Inflammatory macrophage treated with lipopolysaccharide for 4 hours (primary cell): ENCODE results near the gene ERFE.
A peak's percentile ranks its signal among the peaks of the same experiment; 100 is the strongest.
"Not testable (repeated sequence)": the region's sequence is repeated elsewhere in the genome, so short reads cannot be mapped to it uniquely, and the experiment has no call there.

Experiments used
- DNase-seq: peaks from one replicate; pipeline ENCODE4 v3.0.0-alpha.2; 2020

The ERFE gene

DNA sequence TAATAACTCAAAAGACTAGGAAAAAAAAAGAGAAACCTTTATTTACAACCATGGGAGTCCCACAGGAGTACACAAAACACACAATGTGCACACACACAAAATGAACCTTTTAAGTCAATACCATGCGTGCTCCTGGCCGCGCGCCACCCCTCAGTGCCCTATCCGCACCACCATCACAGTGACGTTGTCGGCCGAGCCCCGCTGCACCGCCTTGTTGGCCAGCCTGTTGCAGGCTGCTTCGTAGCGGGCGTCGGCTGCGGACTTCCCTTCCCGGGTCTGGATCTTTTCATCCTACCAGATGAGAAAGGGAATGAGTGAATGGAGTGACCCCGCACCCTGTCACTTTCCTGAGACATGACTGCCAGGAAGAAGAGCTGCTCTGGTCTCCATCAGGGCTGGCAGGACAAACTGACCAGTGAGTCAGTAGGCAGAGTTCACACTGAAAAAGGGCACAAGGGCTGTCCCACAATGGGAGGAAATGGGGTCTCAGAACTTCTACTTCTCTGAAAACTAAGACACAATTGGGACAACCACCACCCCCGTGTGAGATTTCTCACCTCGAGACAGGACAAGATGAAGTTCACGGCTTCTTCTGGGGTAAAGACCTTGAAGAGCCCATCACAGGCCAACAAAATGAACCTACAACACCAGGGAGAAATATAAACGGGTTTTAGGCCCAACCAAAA, 11.8 kb downstream of the ERFE start:
- DNase-seq = no peak

DNA sequence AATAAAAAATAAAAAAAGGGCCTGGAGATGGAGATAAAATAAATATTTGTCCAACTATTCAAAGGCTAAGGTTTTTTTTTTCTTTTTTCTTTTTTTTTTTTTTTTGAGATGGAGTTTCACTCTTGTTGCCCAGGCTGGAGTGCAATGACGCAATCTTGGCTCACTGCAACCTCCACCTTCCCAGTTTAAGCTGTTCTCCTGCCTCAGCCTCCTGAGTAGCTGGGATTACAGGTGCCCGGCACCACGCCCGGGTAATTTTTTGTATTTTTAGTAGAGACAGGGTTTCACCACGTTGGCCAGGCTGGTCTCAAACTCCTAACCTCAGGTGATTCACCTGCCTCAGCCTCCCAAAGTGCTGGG, 12.3 kb downstream of the ERFE start:
- not testable (repeated sequence) for DNase-seq

DNA sequence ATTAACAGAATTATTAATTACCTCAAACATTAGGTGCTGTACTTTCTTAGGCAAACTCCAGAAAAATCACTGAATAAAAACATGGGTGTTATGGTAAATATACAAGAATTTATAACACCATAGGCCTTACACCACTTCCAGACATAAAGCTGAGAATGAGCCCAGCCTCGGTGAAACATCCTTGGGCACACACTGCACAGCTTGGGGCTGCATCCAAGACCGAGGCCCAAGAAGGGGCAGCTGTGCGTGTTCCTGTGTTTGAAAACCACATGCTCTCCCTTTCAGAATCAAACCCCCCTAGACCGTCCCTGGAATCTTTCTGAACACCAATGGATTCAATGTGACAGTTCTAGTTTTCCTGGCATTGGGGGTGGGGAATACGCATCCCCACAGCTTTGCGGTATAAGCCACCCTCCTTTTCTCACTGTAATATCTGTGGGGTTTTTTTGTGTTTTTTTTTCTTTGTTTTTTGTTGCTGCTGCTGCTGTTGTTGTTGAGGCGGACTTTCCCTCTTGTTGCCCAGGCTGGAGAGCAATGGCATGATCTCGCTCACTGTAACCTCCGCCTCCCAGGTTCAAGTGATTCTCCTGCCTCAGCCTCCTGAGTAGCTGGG, 12.9 kb downstream of the ERFE start:
- DNase-seq = no peak

DNA sequence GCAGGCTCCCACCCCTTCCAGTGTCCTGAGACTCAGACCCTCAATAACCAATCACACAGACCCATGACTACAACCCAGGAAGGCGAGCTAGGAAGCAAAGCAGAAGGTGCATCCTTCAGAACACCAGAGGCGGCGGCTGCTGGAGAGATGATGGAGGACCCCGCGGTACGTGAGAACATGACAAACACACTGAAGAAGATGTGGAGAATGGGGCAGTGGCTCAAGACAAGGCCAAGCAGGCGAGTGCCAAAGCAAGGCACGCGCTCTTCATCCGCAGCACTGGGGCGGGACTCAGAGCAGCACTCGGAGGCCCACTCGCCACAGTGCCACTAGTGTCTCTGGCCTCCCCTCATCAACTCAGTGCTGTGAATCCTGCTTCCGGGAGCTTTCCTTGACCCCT, 13.7 kb downstream of the ERFE start:
- DNase-seq = no peak

DNA sequence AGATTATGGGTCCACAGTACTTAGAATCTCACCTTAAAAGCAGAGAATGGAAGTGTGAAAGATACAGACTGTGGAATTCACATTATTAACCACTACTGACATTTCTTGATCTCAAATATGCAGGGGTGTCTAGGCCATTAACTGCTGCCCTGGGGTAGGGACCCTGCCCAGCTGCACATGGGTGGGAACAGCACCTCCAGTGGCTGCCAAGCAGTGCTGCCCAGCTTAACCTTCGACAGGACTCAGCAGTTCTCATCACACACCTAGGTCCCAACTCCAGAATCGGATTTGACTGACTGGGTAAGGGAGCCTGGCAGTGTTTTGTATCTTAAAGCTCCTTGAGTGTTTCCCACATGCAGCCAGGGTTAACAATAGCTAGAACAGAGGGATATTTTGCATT, 14.9 kb downstream of the ERFE start:
- DNase-seq = no peak

DNA sequence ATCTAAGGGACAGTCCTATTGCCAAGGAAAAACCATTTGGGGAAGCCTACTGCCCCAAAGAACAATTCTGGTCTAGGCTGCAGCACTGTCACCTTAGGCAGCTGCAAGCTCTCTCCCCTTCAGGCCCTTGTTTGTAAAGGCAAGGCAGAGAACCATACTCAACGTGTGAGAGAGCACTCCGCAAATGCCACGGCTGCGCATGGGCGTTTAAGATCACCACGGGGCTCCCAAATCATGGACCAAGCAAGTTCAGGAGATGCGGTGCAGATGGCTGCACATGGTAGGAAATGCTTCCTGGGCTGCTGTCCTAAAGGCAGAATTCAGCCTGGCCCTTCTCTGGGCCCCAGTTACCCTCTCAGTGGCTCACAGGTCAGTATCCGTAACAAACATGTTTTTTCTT, 15.5 kb downstream of the ERFE start:
- no peak for DNase-seq

DNA sequence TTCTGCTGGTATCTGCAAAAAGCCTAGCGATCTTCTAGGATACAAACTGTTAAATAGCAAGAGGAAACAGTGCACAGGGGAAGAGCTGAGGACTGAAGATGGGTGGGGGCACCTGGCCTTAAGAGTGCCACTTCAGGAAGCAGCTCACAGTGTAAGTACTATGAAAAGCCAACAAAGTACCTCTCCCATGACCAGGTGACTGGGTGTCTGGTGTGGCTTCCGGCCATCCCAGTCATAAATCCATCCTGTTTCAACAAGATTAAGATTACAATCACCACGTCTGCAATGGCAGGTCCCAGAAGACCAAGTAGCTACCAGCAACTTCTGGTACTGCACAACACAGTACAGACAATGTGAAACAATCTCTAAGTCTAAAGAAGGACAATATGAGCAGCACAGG, 15.9 kb downstream of the ERFE start:
- no peak for DNase-seq

DNA sequence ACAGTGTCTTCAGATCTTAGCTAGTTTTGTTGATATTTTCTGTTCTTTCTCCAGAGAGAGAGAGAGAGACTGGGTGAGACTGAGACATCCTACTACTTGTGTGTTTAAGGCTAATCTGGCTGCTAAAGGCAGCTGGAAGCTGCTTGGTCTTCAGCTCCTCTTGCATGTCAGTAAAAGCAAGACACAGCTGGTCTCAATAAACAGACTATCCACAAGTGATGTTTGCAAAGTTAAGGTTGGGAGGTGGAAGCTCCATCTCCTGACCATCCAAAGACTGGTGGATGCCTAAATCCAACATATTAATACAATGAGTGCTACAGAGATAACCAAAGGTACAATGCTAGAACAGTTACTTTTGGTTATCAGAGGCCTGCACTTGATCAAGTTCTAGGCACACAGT, 17.8 kb downstream of the ERFE start:
- DNase-seq = no peak

DNA sequence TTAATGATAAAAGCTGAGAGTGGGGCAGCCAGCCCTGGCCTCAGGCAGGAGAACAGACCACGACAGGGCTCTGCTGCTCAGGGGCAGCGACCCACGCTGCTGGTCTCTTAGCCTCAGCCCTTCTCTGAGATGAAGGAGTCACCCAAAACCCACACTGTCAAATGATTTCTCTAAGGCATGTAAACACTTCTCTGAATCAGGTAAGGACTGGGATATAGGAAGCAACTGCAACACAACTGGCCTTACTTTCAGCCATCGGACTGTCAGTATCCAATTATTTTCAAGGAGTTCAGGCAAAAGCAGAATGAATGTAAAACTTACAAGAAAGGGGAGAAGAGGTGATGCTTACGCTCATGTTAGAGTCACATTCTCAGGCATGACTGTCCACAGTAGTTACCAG, 21.8 kb downstream of the ERFE start:
- no peak for DNase-seq

DNA sequence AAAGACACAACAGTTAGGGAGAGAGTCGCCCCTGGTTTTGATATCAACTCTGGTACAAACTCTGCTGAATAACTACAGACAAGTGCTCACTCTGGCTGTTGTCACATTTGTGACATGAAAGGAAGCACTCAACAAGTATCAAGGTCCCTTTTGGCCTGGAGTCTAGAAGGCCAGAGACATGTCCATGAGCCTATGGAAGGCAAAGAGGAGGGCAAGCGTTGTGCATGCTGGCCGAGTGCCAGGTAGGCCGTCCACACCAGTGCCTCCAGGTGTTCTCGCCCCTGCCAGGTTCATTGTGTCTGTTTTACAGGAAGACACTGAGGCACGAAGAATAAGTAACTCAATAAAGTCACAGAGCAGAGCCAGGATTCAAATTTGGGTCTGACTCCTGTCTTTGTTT, 23.6 kb downstream of the ERFE start:
- no peak for DNase-seq

DNA sequence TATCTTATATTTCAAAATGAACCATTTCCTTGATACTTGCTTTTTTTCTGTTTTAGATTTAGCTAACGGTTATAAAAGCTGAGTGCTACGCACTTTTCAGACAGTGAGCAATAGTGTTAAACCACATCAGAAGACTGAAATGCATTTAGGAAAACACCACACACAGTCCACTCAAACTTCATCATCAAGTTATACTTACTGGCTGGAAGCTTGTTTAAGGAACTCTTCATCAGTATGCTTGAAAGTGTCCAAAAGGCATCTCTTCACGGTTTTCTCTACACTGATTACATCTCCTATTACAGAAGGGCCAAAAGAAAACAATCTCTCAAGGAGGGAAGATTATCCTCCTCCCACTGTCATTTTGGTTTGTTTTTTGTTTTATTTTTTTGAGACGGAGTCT, 25.1 kb downstream of the ERFE start:
- no peak for DNase-seq

DNA sequence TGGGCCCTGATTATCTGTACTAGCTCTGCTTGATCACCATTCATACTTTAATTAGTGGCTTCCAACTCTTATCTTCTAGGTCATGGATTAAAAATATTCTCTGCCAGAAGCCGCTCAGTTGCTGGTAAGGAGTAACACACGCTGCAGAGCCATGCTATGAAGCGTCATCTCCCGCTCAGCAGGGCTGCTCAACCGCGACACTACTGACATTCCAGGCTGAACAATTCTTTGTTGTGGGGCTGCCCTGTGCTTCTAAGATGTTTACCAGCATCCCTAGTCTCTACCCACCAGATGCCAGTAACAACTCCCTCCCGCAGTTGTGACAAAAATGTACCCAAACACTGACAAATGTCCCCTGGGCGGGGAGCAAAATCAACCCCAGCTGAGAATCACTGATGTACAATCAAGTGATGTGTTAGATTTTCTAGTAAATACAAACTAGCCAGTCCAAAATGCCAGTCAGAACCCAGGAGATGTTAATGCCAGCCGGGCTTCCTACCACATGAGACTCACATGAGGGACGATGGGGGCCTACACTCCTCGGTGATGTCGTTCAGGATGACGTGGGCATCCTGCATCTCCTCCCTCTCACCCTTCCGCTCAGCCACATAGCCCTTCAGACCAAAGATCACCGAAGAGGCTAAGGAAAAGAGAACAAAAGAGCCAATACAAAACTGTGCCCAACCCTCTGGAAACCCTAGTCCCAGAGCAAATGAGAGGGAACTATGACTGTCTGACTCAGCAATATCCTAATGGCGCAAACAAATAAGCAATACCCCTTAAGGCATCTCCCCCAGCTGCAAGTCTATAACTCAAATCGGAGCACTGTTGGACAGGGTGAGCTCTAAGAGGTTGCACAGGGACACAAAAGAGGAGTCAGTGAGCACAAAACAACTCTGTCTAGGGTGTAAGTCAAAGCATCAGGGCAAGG, 29.1 kb downstream of the ERFE start:
- no peak for DNase-seq

DNA sequence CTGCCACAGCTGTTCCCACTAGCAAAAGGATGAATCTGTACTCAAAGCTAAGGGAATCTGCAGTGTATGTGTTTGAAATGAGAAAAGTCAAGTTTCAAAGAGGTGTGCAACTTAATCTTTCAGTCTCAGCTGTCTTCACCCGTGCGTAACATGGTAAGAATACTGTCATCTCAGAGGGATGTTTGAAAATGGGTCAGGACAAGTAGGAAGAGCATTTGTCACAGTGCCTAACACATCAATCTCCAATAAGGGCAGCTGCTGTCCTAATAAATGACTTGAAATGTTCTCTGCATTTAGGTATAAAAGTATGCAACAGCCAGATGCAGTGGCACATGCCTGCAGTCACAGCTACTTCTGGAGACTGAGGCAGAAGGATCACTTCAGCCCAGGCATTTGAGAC, 31.7 kb downstream of the ERFE start:
- DNase-seq = no peak

DNA sequence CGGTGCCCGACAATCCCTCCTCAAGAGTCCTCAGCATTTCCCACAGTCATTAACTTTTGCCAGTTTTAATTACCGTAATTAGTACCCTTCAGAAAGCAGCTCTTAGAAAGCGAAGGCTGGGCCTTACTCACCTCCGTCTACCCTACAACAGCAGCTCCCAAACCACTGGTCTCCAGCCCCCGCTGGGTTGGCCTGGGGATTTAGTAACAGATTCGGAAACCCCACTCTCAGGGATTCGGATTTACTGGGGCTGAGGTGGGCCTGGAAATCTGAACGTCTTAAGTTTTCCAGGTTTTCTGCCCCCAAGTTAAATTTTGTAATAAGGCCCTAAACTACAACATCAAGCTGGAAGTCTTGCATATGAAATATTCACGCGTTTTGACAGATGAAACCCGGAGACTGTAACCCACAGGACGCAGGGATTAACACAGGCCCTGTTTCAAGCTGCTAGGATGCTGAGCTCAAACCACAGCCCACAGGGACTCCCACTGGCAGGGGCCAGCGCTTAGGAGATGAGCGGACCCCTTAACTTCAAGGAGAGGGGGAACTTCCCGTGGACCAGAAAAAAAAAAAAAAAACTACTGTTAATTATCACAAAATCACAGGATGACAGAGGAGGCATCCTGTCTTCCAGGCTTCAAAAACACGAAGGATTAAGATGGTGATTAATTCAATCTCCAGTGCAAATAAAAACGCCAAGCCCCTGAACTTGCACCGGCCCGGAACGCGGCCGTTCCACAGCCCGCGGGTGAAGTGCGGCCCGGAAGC, 43.7 kb downstream of the ERFE start:
- DNase-seq = no peak

DNA sequence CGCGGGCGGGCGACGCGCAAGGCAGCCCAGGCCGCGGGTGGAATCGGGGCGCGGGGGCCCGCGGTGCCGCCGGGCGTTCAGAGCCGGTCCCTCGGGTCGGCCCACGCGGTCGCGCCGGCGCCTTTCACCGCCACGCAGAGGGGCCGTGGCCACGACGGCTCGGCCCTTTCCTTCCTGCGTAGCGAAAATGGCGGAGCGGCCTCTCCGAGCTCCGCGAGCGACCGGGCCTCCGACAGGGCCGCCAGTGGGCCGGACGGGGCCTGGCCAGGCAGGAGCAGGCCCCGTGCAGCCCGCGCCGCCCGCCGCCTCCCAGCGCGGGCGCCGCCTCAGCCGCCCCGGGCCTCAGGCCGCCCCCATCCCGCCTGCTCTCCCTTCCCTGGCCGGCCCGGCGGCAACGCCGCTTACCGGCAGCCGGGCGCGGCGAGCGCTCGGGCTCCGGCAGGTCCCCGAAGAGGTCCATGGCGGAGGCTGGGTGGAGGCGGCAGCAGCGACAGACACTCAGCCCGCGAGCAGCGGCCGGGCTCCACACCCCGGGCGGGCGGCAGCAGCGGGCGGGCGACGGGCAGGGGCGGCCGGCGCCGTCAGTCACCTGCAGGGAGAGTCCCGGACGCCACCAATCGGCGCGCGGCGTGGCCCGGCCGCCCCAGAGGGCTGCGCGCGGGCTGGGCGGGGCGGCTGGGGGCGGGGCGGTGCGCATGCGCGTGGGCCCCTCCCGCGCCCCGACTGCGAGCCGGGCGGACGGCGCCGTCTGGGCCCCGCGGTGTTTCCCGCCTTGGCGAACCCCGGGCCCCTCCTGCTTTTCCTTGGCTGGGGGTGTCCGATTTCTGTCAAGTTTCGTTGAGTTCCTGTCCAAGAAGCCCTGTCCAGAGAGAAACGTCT, 44.6 kb downstream of the ERFE start, which contains the start of gene ILKAP:
Gene ILKAP, minus strand, starts transcription at position 602 of the 879 bp plus-strand sequence. Its CDS starts 142 bp downstream, at position 460.
- DNase-seq = peak; percentile 91

DNA sequence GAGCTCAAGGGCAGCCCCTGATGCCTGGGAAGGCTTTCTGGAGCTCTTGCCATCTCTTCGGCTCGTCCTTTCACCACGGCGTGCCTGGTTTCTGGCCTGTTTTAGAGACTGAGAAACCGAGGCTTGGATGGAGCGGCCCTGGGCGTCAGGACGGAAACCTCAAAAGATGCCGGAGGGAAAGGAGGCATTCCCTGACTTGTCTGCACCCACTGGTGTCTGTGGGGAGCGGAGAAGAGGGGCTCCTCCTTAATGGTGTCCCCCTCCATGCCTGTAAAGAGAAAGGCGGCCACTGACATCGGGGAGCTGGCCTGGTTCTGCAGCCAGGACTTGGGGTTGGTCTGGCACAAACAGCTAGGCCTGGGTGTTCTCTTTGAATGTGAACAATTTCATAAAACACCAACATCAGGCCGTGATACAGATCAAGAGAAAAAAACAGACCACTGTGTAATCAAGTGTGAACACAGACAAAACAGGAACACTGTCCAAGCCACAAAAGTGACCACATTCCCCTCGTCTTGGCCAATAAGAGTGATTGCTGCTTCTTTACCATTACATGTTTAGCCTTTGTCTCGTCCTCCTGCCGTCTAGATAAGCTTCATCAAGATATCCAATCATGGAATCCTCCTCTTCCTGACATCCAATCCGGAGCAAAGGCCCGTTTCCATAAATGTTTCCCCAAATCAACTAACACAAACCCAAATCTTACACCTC, 45.4 kb downstream of the ERFE start:
- DNase-seq = peak; percentile 10

DNA sequence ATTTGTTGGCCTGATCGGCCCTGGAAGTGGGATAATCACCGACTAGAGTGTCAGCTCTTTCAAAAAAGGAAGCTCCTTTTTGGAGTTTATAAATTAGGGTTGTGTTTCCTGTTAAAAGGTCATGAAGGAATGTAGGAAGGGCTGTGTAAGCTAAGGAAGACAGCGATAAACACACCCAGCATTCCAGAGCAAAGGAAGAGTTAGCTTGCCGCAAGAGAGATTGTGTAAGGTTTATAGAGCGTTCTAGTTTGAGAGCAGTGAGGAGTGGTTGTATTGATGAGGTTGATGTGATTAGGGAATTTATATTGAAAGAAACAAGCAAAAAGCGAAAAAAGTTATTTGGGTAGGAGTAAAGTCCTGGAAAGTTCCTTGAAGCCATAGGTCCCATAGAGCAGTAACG, 48.2 kb downstream of the ERFE start:
- no peak for DNase-seq

DNA sequence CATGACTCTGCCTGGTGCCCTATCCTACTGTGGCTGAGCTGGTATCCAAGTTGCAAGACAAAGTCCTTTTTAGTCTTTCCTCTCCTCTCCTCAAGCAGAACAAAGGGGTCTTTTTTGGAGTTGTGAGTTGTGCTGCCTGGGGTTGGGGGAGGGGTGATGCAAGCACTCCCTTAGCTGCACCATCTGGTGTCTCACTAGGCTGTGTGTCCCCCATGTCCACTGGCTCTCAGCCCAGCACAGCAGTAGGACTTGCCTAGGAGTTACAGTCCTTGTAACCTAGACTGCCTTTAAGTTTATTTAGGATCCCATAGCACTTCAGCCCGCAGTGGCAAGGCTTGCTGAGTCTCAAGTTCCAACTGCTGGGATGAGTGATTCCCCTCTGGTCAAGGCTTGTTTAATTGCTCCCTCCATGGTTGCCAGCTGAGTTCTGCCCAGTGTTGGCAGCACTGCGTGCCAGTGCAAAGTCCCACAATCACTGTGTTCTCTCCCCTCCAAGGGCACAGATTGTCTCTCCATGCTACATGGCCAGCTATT, 57.9 kb downstream of the ERFE start:
- no peak for DNase-seq
